ENCODE results near the gene EXOSC2. TPM values are rescaled to one million over a fixed set of nuclear protein-coding genes. Genes with fewer than 3 reads are reported as not detected.

EXOSC2 gene
- total RNA-seq, 1 donor from 2014 or later, result 17.4 TPM

DNA sequence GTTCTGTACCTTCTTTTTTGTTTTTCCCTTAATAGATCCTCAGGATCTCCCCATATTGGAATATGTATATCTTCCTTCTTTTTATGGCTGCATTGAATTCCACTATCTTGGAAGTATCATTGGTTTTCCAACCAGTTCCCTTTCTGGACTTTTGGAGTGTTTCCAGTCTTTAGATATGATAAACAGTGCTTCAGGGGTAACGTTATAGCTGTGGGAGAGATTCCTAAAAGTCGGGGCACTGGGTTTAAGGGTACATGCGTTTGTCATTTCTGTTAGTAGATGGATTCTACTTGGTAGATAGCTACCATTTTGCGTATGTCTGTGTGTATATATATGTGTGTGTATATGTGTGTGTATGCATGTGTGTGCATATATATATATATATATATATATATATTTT, 42.0 kb downstream of the EXOSC2 start:
- DNase-seq (ENCODE audit: low read depth), result no peak

DNA sequence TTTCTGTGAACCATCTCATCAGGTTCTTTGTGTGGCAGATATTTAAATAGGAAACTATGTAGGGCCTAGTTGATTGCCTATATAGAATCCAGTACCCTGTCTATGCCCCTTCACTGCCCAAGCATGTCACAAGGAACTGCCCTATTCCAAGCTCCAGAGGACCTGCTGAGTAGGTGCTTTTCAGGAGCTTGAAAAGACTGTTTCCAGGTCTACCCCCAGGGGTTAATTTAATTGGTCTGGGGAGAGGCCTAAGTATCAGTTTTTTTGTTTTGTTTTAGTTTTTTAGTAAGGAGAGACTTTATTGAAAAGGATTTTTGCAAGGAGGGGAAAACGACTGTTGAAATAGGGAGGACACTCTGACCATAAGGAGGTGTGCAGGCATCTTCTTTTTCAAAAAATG, 43.3 kb downstream of the EXOSC2 start:
- no peak for DNase-seq (ENCODE audit: low read depth)

DNA sequence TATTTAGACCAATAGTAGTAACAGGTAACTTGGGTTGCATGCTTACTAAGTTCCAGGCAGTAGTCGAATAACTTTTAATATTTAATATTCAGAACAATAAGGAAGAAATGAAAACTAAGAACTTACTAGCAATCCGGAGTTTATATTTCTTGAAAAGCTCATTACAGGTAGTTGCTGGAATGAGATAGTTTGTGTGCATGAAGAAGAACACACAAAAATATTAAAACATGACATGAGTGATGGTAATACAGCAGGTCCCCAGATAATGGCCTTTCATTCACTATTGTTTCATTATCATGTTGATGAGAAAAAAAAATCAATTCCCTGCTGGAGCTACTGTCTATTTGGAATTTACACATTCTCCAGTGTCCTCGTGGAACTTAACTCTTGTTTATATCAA, 44.7 kb downstream of the EXOSC2 start:
- DNase-seq (ENCODE audit: low read depth), result no peak

DNA sequence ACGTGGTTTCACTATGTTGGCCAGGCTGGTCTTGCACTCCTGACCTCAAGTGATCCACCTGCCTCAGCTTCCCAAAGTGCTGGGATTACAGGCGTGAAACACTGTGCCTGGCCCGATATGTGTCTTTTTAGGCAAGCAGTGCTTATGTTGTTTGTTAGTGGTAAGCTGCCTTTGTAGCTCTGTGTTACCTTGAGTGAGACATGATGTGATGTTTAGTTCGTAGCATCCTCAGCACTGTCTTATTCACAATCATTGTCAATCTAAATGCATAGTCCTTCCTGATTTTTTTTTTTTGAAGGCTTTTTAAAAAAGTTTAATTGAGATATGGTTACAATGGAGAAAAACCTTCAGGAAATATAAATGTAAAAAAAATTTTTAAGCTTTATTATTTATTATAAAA, 45.5 kb downstream of the EXOSC2 start:
- no peak for DNase-seq (ENCODE audit: low read depth)

DNA sequence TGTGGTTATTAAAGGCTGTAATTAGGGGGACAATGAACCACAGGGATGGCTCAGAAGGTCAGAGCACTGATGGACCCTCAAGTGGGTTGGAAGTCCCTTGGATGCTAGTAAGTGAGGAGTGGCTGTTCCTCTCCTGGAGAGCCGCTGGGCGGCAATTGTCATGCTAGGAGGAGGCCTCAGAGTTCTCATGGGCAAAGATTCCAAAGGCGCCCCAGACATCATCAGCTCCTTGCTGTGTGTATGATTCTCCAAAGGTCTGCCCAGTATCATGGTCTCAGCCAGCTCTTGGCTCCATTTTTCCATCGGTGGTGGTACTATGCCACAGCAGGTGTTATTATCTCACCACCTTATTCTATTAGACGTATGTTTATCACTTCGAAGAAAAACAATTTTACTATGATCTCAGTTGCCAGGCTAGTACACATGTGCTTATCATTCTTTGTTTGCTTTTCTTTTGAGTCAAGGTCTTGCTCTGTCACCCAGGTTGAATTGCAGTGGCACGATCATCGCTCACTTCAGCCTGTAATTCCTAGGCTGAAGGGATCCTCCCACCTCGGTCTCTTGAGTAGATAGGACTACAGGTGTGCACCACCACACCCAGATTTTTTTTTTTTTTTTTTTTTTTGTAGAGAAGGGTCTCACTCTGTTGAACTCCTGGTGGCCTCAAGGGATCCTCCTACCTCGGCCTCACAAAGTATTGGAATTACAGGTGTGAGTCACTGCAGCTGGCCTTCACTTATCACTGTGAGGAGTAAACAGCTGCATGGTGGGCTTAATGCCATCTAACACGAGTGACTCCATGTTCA, 46.8 kb downstream of the EXOSC2 start:
- no peak for DNase-seq (ENCODE audit: low read depth)

DNA sequence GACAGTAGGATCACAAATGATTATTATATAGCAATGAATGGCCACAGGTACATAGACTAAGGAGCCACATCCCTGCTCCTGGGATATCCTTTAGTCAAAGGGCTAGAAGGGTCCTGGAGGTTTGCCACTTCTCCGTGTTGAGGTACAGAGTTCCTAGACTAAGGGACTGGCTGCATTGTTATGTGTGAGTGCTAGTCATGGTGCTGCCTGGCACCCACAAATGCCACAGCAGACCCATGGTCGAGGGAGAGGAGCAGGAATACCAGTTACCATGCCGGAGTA, 47.4 kb downstream of the EXOSC2 start:
- no peak for DNase-seq (ENCODE audit: low read depth)

DNA sequence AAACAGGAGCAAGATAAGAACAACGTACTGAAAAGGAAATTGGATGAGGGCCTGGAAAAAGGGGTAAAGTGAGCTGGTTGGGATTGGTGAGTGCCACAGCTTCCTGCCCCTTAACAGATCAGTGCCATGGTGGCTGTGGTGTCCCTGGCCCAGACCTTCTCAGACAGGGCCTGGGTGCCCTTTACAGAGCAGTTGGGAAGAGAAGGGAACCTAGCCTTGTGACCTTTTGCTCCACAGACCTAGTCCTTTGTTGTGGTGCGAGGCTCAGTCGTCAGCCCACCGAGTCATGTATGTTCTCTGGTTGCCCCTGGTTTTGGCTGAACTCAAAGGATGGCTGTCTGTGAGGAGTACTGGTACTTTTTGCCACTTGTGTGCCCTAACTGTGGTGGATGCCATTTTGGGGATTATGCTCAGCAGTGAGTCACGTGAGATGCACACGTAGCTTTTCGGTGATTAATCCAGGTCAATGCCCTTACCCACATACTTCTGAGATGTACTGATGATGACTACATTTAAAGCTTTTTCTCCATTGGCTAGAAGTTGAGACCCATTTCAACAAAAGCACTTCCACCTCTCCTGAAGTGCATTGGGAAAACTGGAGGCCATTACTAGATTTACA, 48.4 kb downstream of the EXOSC2 start:
- no peak for DNase-seq (ENCODE audit: low read depth)

DNA sequence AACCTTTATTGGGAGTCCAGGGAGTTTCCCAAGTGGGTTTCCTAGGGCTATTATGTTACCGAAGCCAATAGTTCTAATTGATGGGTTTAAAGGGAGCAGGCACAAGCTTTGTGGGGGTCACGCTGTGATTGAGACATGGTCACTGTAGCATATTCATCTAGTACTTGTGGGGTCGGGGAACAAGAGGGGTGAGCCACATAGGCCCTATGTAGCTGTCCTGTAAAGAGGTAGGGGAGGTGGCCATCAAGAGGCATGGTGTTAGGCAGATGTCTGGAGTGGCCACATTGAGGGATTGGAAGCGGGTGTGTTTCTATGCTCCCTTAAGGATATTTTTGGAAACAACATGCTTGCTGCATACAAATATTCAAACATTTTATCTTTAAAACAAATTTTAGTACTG, 50.1 kb downstream of the EXOSC2 start:
- DNase-seq (ENCODE audit: low read depth), result no peak

DNA sequence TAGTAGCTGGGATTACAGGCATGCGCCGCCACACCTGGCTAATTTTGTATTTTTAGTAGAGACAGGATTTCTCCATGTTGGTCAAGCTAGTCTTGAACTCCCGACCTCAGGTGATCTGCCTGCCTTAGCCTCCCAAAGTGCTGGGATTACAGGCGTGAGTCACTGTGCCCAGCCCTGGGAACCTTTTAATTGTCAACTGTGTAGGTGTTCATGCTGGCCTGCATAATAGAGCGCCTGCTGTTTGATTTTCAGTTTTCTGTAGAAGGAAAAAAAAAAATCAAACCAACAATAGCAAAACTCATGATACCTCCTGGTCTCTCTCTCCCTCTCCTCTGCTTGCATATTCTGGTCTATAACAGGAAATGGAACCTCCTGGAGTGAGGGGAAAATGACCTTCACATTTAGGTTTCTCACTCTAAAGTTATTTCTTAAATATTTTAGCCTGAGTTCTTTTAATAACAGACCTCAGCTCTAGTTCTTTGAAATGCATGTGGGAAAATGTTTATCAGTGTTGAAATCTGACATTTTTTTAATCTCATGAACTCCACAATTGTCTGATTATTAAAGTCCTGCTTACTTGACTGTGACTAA, 51.7 kb downstream of the EXOSC2 start:
- no peak for DNase-seq (ENCODE audit: low read depth)

DNA sequence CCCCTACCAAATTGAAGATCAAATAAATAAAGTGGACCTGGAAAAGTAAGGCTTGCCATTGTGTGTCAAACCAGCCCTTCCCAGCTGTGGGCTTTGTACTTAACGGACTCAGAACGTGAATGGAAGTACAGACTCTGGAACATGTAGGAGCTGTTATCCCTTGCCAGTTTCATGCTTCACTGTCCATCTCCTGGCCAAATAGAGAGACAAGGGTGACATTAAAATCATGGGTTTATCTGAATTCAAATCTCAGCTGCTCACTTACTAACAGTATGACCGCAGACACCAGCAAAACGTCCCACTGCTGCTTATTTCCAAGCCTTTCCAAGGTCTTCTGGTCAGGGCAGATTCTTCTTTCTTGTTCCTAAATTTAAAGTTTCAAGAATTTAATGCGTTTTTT, 52.2 kb downstream of the EXOSC2 start:
- DNase-seq (ENCODE audit: low read depth), result no peak

DNA sequence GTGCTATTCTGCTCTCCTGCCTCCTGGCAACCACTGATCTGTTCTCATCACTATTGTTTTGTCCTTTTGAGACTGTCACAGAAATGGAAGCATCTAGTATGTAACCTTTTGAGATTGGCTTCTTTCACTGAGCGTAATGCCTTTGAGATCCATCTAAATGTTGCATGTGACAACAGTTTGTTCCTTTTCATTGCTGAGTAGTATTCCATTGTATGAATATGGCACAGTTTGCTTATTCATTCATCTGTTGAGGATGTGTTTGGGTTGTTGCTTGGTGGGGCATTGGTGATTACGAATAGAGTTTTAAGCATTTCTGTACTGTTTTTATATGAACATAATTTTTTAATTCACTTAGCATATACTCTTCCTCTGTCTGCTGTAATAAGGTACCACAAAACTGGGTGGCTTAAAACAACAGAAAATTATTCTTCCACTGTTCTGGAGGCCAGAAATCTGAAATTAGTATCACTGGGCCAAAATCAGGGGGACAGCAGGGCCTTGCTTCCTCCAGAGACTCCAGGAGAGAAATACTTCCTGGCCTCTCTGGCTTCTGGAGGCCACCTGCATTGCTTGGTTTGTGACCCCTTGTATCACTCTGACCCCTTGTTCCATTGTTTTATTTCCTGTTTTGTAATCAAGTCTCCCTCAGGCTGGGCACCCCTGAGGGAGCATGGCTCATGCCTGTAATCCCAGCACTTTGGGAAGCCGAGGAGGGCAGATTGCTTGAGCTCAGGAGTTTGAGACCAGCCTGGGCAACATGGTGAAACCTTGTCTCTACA, 53.0 kb downstream of the EXOSC2 start:
- DNase-seq (ENCODE audit: low read depth), result no peak

DNA sequence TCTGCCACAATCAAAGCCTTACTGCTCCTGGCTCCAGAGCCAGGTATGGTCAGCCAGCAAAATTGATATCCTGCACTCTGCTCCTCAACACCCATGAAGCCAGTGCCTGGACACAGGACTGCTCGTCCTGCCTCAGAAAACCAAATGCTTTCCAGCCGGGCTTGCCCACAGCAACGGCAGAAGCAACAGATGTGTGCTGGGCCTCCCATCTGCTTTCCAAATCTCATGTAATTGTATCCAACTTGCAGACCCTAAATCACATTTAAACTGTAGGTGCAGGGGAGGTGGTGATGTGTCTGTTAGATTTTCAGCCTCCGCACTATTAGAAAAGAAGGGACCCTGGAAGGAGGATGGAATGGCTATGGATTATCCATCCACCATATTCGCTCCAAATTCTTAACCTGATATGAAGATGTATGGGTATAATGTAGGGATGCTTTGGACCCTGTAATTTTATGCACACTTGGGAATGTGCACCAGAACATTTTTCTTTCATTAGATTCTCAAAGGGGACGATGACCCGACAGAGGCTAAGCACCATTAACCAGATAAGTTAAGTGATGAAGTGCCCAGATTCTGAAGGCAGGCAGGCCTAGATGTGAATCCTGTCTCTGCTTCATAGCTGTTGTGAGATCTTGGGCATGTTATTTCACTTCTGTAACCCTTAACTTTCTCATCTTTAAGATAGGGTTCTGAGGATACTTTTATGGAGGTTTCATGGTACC, 58.2 kb downstream of the EXOSC2 start:
- no peak for DNase-seq (ENCODE audit: low read depth)

Other genes with a start within 250 kb of the EXOSC2 start
- gene ASS1, start 248.8 kb upstream of the EXOSC2 start, total RNA-seq, result 80.1 and 81.3 TPM in 2 replicates
- gene FUBP3, start 114.2 kb upstream of the EXOSC2 start, total RNA-seq, result 37.1 and 45.7 TPM in 2 replicates
- gene PRDM12, start 29.2 kb upstream of the EXOSC2 start, total RNA-seq, result not detected in 2 replicates
- 44.6 and 50.3 TPM in 2 replicates for gene ABL1, start 141.5 kb downstream of the EXOSC2 start, total RNA-seq
- gene QRFP, start 203.0 kb downstream of the EXOSC2 start, total RNA-seq, result not detected in 2 replicates
- gene FIBCD1, start 245.5 kb downstream of the EXOSC2 start, total RNA-seq, result 0.36 and 0.48 TPM in 2 replicates

Measured in myocyte (in vitro differentiated cells).